Measurements from ENCODE around the gene ABLIM2.

DNA sequence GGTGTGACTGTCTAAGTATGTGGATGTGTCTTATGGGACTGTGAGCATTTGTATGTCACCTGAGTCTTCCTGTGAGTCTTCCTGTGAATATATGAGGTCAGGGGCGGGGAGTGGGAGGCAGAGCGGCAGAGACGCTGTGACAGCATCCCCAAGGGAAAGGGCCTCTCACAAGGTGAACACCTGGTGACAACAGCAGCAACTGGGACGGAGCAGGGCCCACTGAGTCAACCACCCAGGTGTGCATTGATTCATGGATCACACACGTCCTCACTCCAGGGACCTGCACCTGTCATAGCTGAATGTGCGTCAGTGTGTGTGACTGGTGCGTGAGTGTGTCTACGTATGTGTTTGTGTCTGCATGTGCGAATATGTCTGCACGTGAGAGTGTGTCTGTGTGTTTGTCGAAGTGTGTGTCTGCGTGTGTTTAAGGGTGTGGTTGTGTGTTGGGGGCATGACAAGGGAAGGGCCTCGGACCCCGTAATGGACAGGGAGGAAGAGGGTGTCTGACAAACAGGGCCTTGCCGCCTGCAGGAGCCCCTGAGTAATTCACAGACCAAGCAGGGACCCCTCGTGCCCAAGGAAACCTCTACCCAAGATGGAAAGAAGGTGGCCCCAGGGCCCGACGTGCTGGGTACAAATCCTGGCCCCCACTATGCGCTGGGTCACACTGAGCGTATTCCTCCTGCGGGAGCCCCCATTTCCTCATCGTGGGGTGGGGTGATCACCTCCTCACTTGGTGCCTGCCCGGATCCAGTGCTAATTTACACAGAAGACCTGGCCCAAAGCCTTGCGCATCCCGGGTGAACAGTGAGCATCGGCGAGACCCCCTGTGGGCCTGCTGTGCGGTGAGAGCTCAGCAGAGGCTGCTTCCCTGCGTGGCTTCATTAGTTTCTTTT lies 76.7 kb downstream of the ABLIM2 start:
- TF ChIP-seq, protein P1, sequence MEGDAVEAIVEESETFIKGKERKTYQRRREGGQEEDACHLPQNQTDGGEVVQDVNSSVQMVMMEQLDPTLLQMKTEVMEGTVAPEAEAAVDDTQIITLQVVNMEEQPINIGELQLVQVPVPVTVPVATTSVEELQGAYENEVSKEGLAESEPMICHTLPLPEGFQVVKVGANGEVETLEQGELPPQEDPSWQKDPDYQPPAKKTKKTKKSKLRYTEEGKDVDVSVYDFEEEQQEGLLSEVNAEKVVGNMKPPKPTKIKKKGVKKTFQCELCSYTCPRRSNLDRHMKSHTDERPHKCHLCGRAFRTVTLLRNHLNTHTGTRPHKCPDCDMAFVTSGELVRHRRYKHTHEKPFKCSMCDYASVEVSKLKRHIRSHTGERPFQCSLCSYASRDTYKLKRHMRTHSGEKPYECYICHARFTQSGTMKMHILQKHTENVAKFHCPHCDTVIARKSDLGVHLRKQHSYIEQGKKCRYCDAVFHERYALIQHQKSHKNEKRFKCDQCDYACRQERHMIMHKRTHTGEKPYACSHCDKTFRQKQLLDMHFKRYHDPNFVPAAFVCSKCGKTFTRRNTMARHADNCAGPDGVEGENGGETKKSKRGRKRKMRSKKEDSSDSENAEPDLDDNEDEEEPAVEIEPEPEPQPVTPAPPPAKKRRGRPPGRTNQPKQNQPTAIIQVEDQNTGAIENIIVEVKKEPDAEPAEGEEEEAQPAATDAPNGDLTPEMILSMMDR (IDR thresholded peaks at IDR 0.05) = no peak
- no peak for TF ChIP-seq POLR2A (IDR thresholded peaks at IDR 0.05)
